ENCODE measurements around the gene SAFB2. TPM values are rescaled to one million over a fixed set of nuclear protein-coding genes. Genes with fewer than 3 reads are reported as not detected.

Gene SAFB2
- total and polyA plus RNA-seq, 9 of the 15 experiments (the other 6 are each of a cell fraction or from before 2014, with no cell fraction given) = 4.5 to 103 (median 47.3) TPM

DNA sequence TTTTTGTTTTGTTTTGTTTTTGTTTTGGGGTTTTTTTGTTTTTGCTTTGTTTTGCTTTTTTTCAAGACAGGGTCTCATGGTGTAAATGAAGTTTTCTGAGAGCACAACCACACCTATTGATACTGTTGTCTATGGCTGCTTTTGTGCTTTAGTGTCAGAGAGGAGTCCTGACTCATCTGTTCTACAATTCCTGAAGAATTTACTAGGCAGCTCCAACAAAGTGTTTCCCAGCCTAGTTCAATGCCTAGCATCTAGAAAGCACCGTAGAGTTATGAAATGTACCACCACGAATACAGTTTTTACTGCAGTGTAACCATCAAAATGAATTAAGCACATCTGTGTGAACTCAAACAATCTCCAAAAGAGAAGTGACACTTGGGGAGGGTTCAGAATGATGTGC is 21.5 kb upstream of the SAFB2 start:
- FAIRE-seq (no peak), ATAC-seq (no peak), DNase-seq (ENCODE audit: extremely low read depth in 1 of 4, low spot score in 3 of 4) (no peak)
- POLR2A ChIA-PET = interaction anchor here (0.8 to 1.1 kb wide), 2 partner anchors 9 to 39 kb away, joined by 3 to 4 read pairs; no protein-coding TSS in a partner anchor
- Histone ChIP-seq H3K9ac (ENCODE audit: insufficient read depth in 1 of 2, low read depth in 2 of 2, low read length in 2 of 2) (no peak overlapping the region), H2AFZ (ENCODE audit: low read depth, low read length) (no peak overlapping the region), H3K9me3 (replicated peaks; ENCODE audit: control insufficient read depth, insufficient read depth, low read depth, low read length) (no peaks in the 10 kb centered on the region), H3K4me2 (ENCODE audit: insufficient read depth, low read length) (no peak overlapping the region), H3K9me1 (ENCODE audit: control insufficient read depth, insufficient read depth, low read length) (peaks cover 8% of the 10 kb centered on the region), H3K36me3 (ENCODE audit: control insufficient read depth, insufficient read depth, low read length) (peaks cover 90% of the 10 kb centered on the region), H3K27ac (ENCODE audit: extremely low read depth, low read depth, low read length) (no peak overlapping the region), H4K20me1 (replicated peaks; ENCODE audit: control insufficient read depth, insufficient read depth, low read length) (peaks cover 29% of the 10 kb centered on the region), H3K4me1 (replicated peaks in 1 of 2; ENCODE audit: control insufficient read depth in 2 of 2, insufficient read depth in 2 of 2, low read length in 2 of 2) (no peaks in the 10 kb centered on the region), H3K27me3 (ENCODE audit: control insufficient read depth in 2 of 2, insufficient read depth in 2 of 2, low read length in 2 of 2) (no peaks in the 10 kb centered on the region), H3K4me3 (no peak overlapping the region), H3K79me2 (ENCODE audit: control insufficient read depth, insufficient read depth, low read length) (peaks cover 79% of the 10 kb centered on the region)
- BruUV-seq (replicated peaks) = no TSS peak
- CTCF ChIA-PET (ENCODE audit: low intra/inter-chr PET ratio) = no interaction called here
- in situ Hi-C loops (cut with MboI) (no loop called here), intact Hi-C loops (cut with micrococcal nuclease) (no loop called here)
- 97% methylated on average over 2 of the region's 2 CpGs for WGBS (ENCODE audit: insufficient coverage, low coverage, missing lambda C conversion rate)
- TF ChIP-seq NCOA6 (IDR thresholded peaks at IDR 0.05) = no peak
- TF ChIP-seq EWSR1 (IDR thresholded peaks at IDR 0.05; ENCODE audit: borderline replicate concordance, low read depth, partially characterized antibody) = no peak
- TF ChIP-seq CEBPB (tag; IDR thresholded peaks at IDR 0.05) = no peak
- TF ChIP-seq POLR3G (IDR thresholded peaks at IDR 0.05; ENCODE audit: extremely low read depth, insufficient read length, insufficient replicate concordance) = no peak
- TF ChIP-seq, protein P1, sequence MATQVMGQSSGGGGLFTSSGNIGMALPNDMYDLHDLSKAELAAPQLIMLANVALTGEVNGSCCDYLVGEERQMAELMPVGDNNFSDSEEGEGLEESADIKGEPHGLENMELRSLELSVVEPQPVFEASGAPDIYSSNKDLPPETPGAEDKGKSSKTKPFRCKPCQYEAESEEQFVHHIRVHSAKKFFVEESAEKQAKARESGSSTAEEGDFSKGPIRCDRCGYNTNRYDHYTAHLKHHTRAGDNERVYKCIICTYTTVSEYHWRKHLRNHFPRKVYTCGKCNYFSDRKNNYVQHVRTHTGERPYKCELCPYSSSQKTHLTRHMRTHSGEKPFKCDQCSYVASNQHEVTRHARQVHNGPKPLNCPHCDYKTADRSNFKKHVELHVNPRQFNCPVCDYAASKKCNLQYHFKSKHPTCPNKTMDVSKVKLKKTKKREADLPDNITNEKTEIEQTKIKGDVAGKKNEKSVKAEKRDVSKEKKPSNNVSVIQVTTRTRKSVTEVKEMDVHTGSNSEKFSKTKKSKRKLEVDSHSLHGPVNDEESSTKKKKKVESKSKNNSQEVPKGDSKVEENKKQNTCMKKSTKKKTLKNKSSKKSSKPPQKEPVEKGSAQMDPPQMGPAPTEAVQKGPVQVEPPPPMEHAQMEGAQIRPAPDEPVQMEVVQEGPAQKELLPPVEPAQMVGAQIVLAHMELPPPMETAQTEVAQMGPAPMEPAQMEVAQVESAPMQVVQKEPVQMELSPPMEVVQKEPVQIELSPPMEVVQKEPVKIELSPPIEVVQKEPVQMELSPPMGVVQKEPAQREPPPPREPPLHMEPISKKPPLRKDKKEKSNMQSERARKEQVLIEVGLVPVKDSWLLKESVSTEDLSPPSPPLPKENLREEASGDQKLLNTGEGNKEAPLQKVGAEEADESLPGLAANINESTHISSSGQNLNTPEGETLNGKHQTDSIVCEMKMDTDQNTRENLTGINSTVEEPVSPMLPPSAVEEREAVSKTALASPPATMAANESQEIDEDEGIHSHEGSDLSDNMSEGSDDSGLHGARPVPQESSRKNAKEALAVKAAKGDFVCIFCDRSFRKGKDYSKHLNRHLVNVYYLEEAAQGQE (IDR thresholded peaks at IDR 0.05; ENCODE audit: borderline replicate concordance) = no peak
- TF ChIP-seq, protein P1 (CRISPR knock-in tag; IDR thresholded peaks at IDR 0.05; ENCODE audit: low read depth) = no peak
- no peak for TF ChIP-seq ZKSCAN8 (CRISPR knock-in tag; IDR thresholded peaks at IDR 0.05)
- no peak for TF ChIP-seq ZNF586 (CRISPR knock-in tag; conservative IDR thresholded peaks at IDR 0.05)
- TF ChIP-seq RBM39 (optimal IDR thresholded peaks at IDR 0.05; ENCODE audit: low read depth, low read length) = no peak
- no peak for TF ChIP-seq NCOR1 (IDR thresholded peaks at IDR 0.05)
- TF ChIP-seq ZNF124 (CRISPR knock-in tag; IDR thresholded peaks at IDR 0.05) = no peak
- TF ChIP-seq ZC3H8 (IDR thresholded peaks at IDR 0.05) = no peak
- TF ChIP-seq, protein P2, sequence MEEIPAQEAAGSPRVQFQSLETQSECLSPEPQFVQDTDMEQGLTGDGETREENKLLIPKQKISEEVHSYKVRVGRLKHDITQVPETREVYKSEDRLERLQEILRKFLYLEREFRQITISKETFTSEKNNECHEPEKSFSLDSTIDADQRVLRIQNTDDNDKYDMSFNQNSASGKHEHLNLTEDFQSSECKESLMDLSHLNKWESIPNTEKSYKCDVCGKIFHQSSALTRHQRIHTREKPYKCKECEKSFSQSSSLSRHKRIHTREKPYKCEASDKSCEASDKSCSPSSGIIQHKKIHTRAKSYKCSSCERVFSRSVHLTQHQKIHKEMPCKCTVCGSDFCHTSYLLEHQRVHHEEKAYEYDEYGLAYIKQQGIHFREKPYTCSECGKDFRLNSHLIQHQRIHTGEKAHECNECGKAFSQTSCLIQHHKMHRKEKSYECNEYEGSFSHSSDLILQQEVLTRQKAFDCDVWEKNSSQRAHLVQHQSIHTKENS (CRISPR knock-in tag; IDR thresholded peaks at IDR 0.05) = no peak

All from K562 (cell line).